GM23338 (cell line): Measurements from ENCODE around the gene JKAMP. TPM values are rescaled to one million over a fixed set of nuclear protein-coding genes. Genes with fewer than 3 reads are reported as not detected.

Experiments used
- ATAC-seq: fragments of 200-7000 bp; cut with Tn5 transposase; 3 replicates; pipeline ENCODE4 v1.9.1; 2020
- DNase-seq: peaks from one replicate; pipeline ENCODE4 v3.0.0-alpha.2; 2015; ENCODE audit warnings: low spot score
- H2AFZ ChIP-seq: fragments of 200-600 bp; sonication (generic); 2 replicates; pipeline ENCODE4 v1.8.0; 2016; ENCODE audit warnings: antibody characterized with exemption, mild to moderate bottlenecking, moderate library complexity
- H3F3A ChIP-seq: fragments of 200-600 bp; sonication (generic); replicated peaks from 2 replicates; pipeline ENCODE4 v1.8.0; 2017; ENCODE audit warnings: antibody characterized with exemption, mixed run types, low read depth
- H3K27ac ChIP-seq: fragments of 200-600 bp; sonication (generic); 2 replicates; pipeline ENCODE4 v1.6.1; 2016; ENCODE audit warnings: low read depth
- H3K27me3 ChIP-seq: fragments of 200-600 bp; sonication (generic); 2 replicates; pipeline ENCODE4 v1.8.0; 2016; ENCODE audit warnings: mild to moderate bottlenecking, mixed run types, moderate library complexity; ENCODE audit not compliant: insufficient read depth
- H3K36me3 ChIP-seq: fragments of 200-600 bp; sonication (generic); 2 replicates; pipeline ENCODE4 v1.8.0; 2016; ENCODE audit warnings: mild to moderate bottlenecking; ENCODE audit not compliant: insufficient read depth
- H3K4me1 ChIP-seq: fragments of 200-600 bp; sonication (generic); 2 replicates; pipeline ENCODE4 v1.8.0; 2016; ENCODE audit warnings: mild to moderate bottlenecking, moderate library complexity; ENCODE audit not compliant: insufficient read depth
- H3K4me2 ChIP-seq: fragments of 200-600 bp; sonication (generic); 2 replicates; pipeline ENCODE4 v1.7.1; 2017; ENCODE audit warnings: mixed run types
- H3K4me3 ChIP-seq: fragments of 200-600 bp; sonication (generic); 2 replicates; pipeline ENCODE4 v1.6.1; 2016; ENCODE audit warnings: mixed run types
- H3K79me2 ChIP-seq: fragments of 200-600 bp; sonication (generic); replicated peaks from 2 replicates; pipeline ENCODE4 v1.8.0; 2017; ENCODE audit warnings: mild to moderate bottlenecking; ENCODE audit not compliant: insufficient read depth
- H3K9me2 ChIP-seq: fragments of 200-600 bp; sonication (generic); 2 replicates; pipeline ENCODE4 v1.8.0; 2017; ENCODE audit not compliant: insufficient read depth
- H4K20me1 ChIP-seq: fragments of 200-600 bp; sonication (generic); replicated peaks from 2 replicates; pipeline ENCODE4 v1.8.0; 2017; ENCODE audit warnings: mild to moderate bottlenecking; ENCODE audit not compliant: insufficient read depth
- H3K27ac Mint-ChIP-seq: 2 replicates; pipeline ENCODE4 v1.8.0; 2020; ENCODE audit warnings: inconsistent platforms, mild to moderate bottlenecking, moderate library complexity, mixed read lengths
- H3K27me3 Mint-ChIP-seq: 3 replicates; pipeline ENCODE4 v1.8.0; 2022; ENCODE audit warnings: low read depth, mild to moderate bottlenecking, moderate library complexity, mixed read lengths, inconsistent platforms; ENCODE audit not compliant: insufficient read depth, poor library complexity
- H3K36me3 Mint-ChIP-seq: 3 replicates; pipeline ENCODE4 v1.8.0; 2021; ENCODE audit warnings: low read depth, mild to moderate bottlenecking, inconsistent platforms, moderate library complexity, mixed read lengths
- H3K4me1 Mint-ChIP-seq: 3 replicates; pipeline ENCODE4 v1.8.0; 2020; ENCODE audit warnings: mild to moderate bottlenecking, inconsistent platforms, mixed read lengths
- H3K4me3 Mint-ChIP-seq: 3 replicates; pipeline ENCODE4 v1.8.0; 2021; ENCODE audit warnings: moderate library complexity, mild to moderate bottlenecking, inconsistent platforms, mixed read lengths
- H3K9me3 Mint-ChIP-seq: 3 replicates; pipeline ENCODE4 v1.8.0; 2020; ENCODE audit warnings: moderate library complexity, mild to moderate bottlenecking, inconsistent platforms, mixed read lengths
- CREB1 ChIP-seq: fragments of 250-450 bp; sonication (Bioruptor Pico); IDR thresholded peaks from 2 replicates; pipeline ENCODE4 v1.5.0; 2020; ENCODE audit warnings: low read depth, mild to moderate bottlenecking, moderate library complexity
- CTCF ChIP-seq, 2 experiments: fragments of 200-600 bp in 1 of 2; sonication (generic) in 1 of 2; conservative IDR thresholded peaks; 2 replicates each; pipeline versions ENCODE4 v1.5.1 to v1.6.1; 2016 to 2017; ENCODE audit warnings: antibody characterized with exemption in 2 of 2, low read depth in 2 of 2, mild to moderate bottlenecking in 2 of 2, moderate library complexity in 1 of 2
- EZH2 ChIP-seq: fragments of 200-600 bp; sonication (generic); IDR thresholded peaks from one replicate; pipeline ENCODE4 v1.8.0; 2017; ENCODE audit warnings: antibody characterized with exemption, mild to moderate bottlenecking, low read depth; ENCODE audit not compliant: unreplicated experiment
- EZH2phosphoT487 ChIP-seq: fragments of 200-600 bp; sonication (generic); IDR thresholded peaks from one replicate; pipeline ENCODE4 v1.8.1; 2018; ENCODE audit warnings: antibody characterized with exemption; ENCODE audit not compliant: unreplicated experiment
- JUNB ChIP-seq: IDR thresholded peaks from one replicate; pipeline ENCODE4 v1.6.1; 2016; ENCODE audit warnings: antibody characterized with exemption; ENCODE audit not compliant: unreplicated experiment
- NANOG ChIP-seq: IDR thresholded peaks from 2 replicates; pipeline ENCODE4 v1.6.1; 2016; ENCODE audit warnings: antibody characterized with exemption, borderline replicate concordance
- POLR2AphosphoS5 ChIP-seq: IDR thresholded peaks from 2 replicates; pipeline ENCODE4 v1.6.1; 2016; ENCODE audit warnings: antibody characterized with exemption, low read depth
- REST ChIP-seq: IDR thresholded peaks from one replicate; pipeline ENCODE4 v1.6.1; 2018; ENCODE audit warnings: antibody characterized with exemption; ENCODE audit not compliant: unreplicated experiment
- STAT1 ChIP-seq: IDR thresholded peaks from one replicate; pipeline ENCODE4 v1.6.1; 2016; ENCODE audit warnings: antibody characterized with exemption; ENCODE audit not compliant: unreplicated experiment
- ZNF114 ChIP-seq: fragments of 250-450 bp; sonication (Bioruptor Pico); IDR thresholded peaks from 2 replicates; pipeline ENCODE4 v1.5.0; 2020; ENCODE audit warnings: mild to moderate bottlenecking, moderate library complexity
- ZNF331 ChIP-seq: fragments of 250-450 bp; sonication (Bioruptor Pico); IDR thresholded peaks from 2 replicates; pipeline ENCODE4 v1.5.0; 2020; ENCODE audit warnings: low read depth, mild to moderate bottlenecking, moderate library complexity
- polyA plus RNA-seq: library from polyadenylated mRNA; unstranded; fragments of >200 nt; fragmentation: Nextera tagmentation; extraction: Ambion mirVana; gene quantifications from 2 replicates; pipeline ENCODE4 v1.2.1, GENCODE V29; 2016
- total RNA-seq: library from RNA; depleted of rRNA; stranded (reverse); fragments of >200 nt; shearing (Covaris generic); gene quantifications from 2 replicates; pipeline ENCODE4 v1.2.3, GENCODE V29; 2014
- TF ChIP-seq, protein P1 (sequence below): fragments of 250-450 bp; sonication (Bioruptor Pico); IDR thresholded peaks from 2 replicates; pipeline ENCODE4 v1.5.0; 2020; ENCODE audit warnings: mild to moderate bottlenecking, moderate library complexity
- TF ChIP-seq, protein P2 (sequence below): IDR thresholded peaks from 2 replicates; pipeline ENCODE4 v1.6.1; 2016; ENCODE audit warnings: antibody characterized with exemption

The JKAMP gene
- total and polyA plus RNA-seq, 2 experiments from 2014 or later, result 31.6 to 66.8 TPM

DNA sequence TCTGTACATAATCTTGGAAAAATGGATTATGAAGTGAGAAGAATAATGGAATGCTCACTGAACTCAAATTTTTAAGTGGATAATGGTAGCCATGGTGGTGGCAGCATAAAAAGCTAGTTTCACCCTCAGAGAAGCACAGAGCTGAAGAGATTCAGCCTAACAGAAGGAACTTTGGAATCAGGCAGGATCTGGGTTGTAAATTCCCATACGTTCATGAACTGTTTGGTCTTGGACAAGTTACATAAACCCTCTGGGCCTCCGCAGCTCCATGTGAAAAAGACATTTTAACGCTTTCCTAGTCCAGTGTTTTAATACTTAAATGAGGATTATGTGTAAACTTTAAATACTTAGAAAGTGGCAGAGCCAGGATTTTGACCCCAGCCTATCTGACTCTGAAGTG lies 26.6 kb downstream of the JKAMP start:
- H3K4me2 ChIP-seq, result no peak overlapping the region
- H3K9me3 Mint-ChIP-seq, result peaks cover 30% of the 10 kb centered on the region
- ATAC-seq (no peak), DNase-seq (no peak)
- H3K79me2 ChIP-seq, result no peaks in the 10 kb centered on the region
- H4K20me1 ChIP-seq, result no peaks in the 10 kb centered on the region
- TF ChIP-seq POLR2AphosphoS5, result no peak
- TF ChIP-seq EZH2phosphoT487, result no peak
- TF ChIP-seq CTCF (conservative IDR thresholded peaks at IDR 0.05; ENCODE audit: low read depth in 2 of 2), result no peak
- TF ChIP-seq NANOG, result no peak
- TF ChIP-seq JUNB, result no peak
- no peak for TF ChIP-seq ZNF114 (CRISPR knock-in tag)
- no peak for TF ChIP-seq EZH2
- no peak for TF ChIP-seq ZNF331 (CRISPR knock-in tag)
- no peak for TF ChIP-seq STAT1
- no peak for TF ChIP-seq REST
- no peak for TF ChIP-seq CREB1 (CRISPR knock-in tag)
- TF ChIP-seq, protein P1, sequence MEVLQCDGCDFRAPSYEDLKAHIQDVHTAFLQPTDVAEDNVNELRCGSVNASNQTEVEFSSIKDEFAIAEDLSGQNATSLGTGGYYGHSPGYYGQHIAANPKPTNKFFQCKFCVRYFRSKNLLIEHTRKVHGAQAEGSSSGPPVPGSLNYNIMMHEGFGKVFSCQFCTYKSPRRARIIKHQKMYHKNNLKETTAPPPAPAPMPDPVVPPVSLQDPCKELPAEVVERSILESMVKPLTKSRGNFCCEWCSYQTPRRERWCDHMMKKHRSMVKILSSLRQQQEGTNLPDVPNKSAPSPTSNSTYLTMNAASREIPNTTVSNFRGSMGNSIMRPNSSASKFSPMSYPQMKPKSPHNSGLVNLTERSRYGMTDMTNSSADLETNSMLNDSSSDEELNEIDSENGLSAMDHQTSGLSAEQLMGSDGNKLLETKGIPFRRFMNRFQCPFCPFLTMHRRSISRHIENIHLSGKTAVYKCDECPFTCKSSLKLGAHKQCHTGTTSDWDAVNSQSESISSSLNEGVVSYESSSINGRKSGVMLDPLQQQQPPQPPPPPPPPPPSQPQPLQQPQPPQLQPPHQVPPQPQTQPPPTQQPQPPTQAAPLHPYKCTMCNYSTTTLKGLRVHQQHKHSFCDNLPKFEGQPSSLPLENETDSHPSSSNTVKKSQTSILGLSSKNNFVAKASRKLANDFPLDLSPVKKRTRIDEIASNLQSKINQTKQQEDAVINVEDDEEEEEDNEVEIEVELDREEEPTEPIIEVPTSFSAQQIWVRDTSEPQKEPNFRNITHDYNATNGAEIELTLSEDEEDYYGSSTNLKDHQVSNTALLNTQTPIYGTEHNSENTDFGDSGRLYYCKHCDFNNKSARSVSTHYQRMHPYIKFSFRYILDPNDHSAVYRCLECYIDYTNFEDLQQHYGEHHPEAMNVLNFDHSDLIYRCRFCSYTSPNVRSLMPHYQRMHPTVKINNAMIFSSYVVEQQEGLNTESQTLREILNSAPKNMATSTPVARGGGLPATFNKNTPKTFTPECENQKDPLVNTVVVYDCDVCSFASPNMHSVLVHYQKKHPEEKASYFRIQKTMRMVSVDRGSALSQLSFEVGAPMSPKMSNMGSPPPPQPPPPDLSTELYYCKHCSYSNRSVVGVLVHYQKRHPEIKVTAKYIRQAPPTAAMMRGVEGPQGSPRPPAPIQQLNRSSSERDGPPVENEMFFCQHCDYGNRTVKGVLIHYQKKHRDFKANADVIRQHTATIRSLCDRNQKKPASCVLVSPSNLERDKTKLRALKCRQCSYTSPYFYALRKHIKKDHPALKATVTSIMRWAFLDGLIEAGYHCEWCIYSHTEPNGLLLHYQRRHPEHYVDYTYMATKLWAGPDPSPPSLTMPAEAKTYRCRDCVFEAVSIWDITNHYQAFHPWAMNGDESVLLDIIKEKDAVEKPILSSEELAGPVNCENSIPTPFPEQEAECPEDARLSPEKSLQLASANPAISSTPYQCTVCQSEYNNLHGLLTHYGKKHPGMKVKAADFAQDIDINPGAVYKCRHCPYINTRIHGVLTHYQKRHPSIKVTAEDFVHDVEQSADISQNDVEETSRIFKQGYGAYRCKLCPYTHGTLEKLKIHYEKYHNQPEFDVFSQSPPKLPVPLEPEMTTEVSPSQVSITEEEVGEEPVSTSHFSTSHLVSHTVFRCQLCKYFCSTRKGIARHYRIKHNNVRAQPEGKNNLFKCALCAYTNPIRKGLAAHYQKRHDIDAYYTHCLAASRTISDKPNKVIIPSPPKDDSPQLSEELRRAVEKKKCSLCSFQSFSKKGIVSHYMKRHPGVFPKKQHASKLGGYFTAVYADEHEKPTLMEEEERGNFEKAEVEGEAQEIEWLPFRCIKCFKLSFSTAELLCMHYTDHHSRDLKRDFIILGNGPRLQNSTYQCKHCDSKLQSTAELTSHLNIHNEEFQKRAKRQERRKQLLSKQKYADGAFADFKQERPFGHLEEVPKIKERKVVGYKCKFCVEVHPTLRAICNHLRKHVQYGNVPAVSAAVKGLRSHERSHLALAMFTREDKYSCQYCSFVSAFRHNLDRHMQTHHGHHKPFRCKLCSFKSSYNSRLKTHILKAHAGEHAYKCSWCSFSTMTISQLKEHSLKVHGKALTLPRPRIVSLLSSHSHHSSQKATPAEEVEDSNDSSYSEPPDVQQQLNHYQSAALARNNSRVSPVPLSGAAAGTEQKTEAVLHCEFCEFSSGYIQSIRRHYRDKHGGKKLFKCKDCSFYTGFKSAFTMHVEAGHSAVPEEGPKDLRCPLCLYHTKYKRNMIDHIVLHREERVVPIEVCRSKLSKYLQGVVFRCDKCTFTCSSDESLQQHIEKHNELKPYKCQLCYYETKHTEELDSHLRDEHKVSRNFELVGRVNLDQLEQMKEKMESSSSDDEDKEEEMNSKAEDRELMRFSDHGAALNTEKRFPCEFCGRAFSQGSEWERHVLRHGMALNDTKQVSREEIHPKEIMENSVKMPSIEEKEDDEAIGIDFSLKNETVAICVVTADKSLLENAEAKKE (CRISPR knock-in tag), result no peak
- TF ChIP-seq, protein P2, sequence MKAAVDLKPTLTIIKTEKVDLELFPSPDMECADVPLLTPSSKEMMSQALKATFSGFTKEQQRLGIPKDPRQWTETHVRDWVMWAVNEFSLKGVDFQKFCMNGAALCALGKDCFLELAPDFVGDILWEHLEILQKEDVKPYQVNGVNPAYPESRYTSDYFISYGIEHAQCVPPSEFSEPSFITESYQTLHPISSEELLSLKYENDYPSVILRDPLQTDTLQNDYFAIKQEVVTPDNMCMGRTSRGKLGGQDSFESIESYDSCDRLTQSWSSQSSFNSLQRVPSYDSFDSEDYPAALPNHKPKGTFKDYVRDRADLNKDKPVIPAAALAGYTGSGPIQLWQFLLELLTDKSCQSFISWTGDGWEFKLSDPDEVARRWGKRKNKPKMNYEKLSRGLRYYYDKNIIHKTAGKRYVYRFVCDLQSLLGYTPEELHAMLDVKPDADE, result no peak
- no peaks in the 10 kb centered on the region for H3K27me3 ChIP-seq
- H3K36me3 ChIP-seq, result no peaks in the 10 kb centered on the region
- no peak overlapping the region for H3K4me3 ChIP-seq
- H2AFZ ChIP-seq, result no peak overlapping the region
- no peak overlapping the region for H3K27ac ChIP-seq
- no peak overlapping the region for H3K27ac Mint-ChIP-seq
- no peaks in the 10 kb centered on the region for H3K27me3 Mint-ChIP-seq
- H3K4me1 ChIP-seq, result no peaks in the 10 kb centered on the region
- H3K4me3 Mint-ChIP-seq, result no peak overlapping the region
- no peaks in the 10 kb centered on the region for H3K9me2 ChIP-seq
- H3K4me1 Mint-ChIP-seq, result peaks cover 9% of the 10 kb centered on the region; the same call in 2 of the 3 replicates
- peaks cover 6% of the 10 kb centered on the region; the same call in 2 of the 3 replicates for H3K36me3 Mint-ChIP-seq
- no peaks in the 10 kb centered on the region for H3F3A ChIP-seq
